ENCODE results near the gene MSN. TPM values are rescaled to one million over a fixed set of nuclear protein-coding genes. Genes with fewer than 3 reads are reported as not detected.

The MSN gene
- total and polyA plus RNA-seq, 10 of the 15 experiments (the other 5 are each of a cell fraction or from before 2014, with no cell fraction given) = 93.8 to 432 (median 270) TPM

GRCh38 chrX:65696613-65697012 lies 29.2 kb downstream of the MSN start (continued):
- no peak for TF ChIP-seq ATF3 (IDR thresholded peaks at IDR 0.05; ENCODE audit: borderline replicate concordance, extremely low read depth, low read depth, low read length)
- no peak for TF ChIP-seq LARP7 (IDR thresholded peaks at IDR 0.05)
- no peak for TF ChIP-seq RELA (IDR thresholded peaks at IDR 0.05; ENCODE audit: borderline replicate concordance, partially characterized antibody)

GRCh38 chrX:65697211-65697641 lies 29.8 kb downstream of the MSN start:
- H3K4me2 ChIP-seq (ENCODE audit: control insufficient read depth, insufficient read depth) = peak overlapping the region; percentile 36
- no peak for FAIRE-seq
- no peaks in the 10 kb centered on the region for H4K20me1 ChIP-seq (ENCODE audit: control insufficient read depth, insufficient read depth)
- BruUV-seq (replicated peaks) = no TSS peak
- 0 out of 2 replicates have a peak overlapping the region, but pooled peaks have one; percentile 3 for H3K4me3 ChIP-seq
- H3K27me3 ChIP-seq (replicated peaks in 1 of 2; ENCODE audit: control insufficient read depth in 2 of 2, insufficient read depth in 2 of 2, low read length in 1 of 2) = no peaks in the 10 kb centered on the region
- no peak for DNase-seq (ENCODE audit: low read depth, low spot score)
- TF ChIP-seq CEBPZ (IDR thresholded peaks at IDR 0.05; ENCODE audit: low read depth, low read length) (no peak), SIN3A (IDR thresholded peaks at IDR 0.05; ENCODE audit: low read depth, low read length) (no peak), ATF3 (IDR thresholded peaks at IDR 0.05; ENCODE audit: borderline replicate concordance, extremely low read depth, low read depth, low read length) (no peak), E2F4 (IDR thresholded peaks at IDR 0.05; ENCODE audit: low read depth, low read length) (no peak), EGR1 (IDR thresholded peaks at IDR 0.05; ENCODE audit: borderline replicate concordance in 1 of 2, low read depth in 2 of 2, low read length in 2 of 2) (no peak), SUZ12 (IDR thresholded peaks at IDR 0.05; ENCODE audit: unreplicated experiment) (no peak), RAD51 (IDR thresholded peaks at IDR 0.05) (no peak), CBFB (IDR thresholded peaks at IDR 0.05; ENCODE audit: low read depth) (no peak), IKZF2 (IDR thresholded peaks at IDR 0.05) (no peak), FOXM1 (IDR thresholded peaks at IDR 0.05; ENCODE audit: low read depth, low read length) (no peak), STAT3 (IDR thresholded peaks at IDR 0.05; ENCODE audit: low read depth, low read length) (no peak), KDM1A (IDR thresholded peaks at IDR 0.05; ENCODE audit: borderline replicate concordance) (no peak), YY1 (IDR thresholded peaks at IDR 0.05; ENCODE audit: low read depth, low read length) (no peak), FOXK2 (IDR thresholded peaks at IDR 0.05) (no peak)
- WGBS (ENCODE audit: insufficient coverage, insufficient replicate concordance, low lambda C conversion rate, missing lambda C conversion rate) = 23% methylated on average over 2 of the region's 2 CpGs
- no peak overlapping the region for H2AFZ ChIP-seq (ENCODE audit: control insufficient read depth, low read depth, low read length)
- H3K27ac ChIP-seq (ENCODE audit: control insufficient read depth, insufficient read depth) = peak overlapping the region; percentile 87
- H3K9ac ChIP-seq (ENCODE audit: control insufficient read depth, insufficient read depth, low read length) = peak overlapping the region; percentile 60
- H3K79me2 ChIP-seq (ENCODE audit: control insufficient read depth, insufficient read depth, low read length) = peaks cover 73% of the 10 kb centered on the region
- ATAC-seq = peak; percentile 13
- ChIA-PET RAD21 (ENCODE audit: unreplicated experiment) (interaction anchor here (1.2 to 10.2 kb wide), 10 partner anchors 9 to 349 kb away, joined by 3 to 119 read pairs (median 22); no protein-coding TSS in a partner anchor), CTCF (interaction anchor here (2.0 to 3.4 kb wide), 3 partner anchors 10 to 25 kb away, joined by 9 to 26 read pairs (median 25); no protein-coding TSS in a partner anchor), SMC1A (ENCODE audit: uncharacterized antibody, unreplicated experiment) (interaction anchor here (0.8 to 6.0 kb wide), 11 partner anchors 9 to 319 kb away, joined by 3 to 49 read pairs (median 7); no protein-coding TSS in a partner anchor), POLR2A (interaction anchor here (0.6 to 2.6 kb wide), 7 partner anchors 9 to 499 kb away, joined by 3 to 20 read pairs (median 5); partner anchors contain the start of gene MSN)
- H3K36me3 ChIP-seq (ENCODE audit: control insufficient read depth in 2 of 2, insufficient read depth in 2 of 2, low read length in 1 of 2) = peaks cover 0 to 4% of the 10 kb centered on the region in 2 experiments; a peak in 2 of 4 replicates
- in situ Hi-C loops (cut with MboI) (no loop called here), intact Hi-C loops (cut with micrococcal nuclease; ENCODE audit: unreplicated experiment) (loop anchor here (5.0 kb wide), 1 partner anchor 315 kb away; no protein-coding TSS in a partner anchor)
- peaks cover 55% of the 10 kb centered on the region for H3K4me1 ChIP-seq (ENCODE audit: control insufficient read depth, insufficient read depth, low read length)
- no peaks in the 10 kb centered on the region for H3K9me3 ChIP-seq (replicated peaks; ENCODE audit: control insufficient read depth, insufficient read depth, low read length)

All from GM12878 (cell line).